NCI-H2107 (cell line): ENCODE data around the gene PDE1C.

Experiments
- DNase-seq: peaks from one replicate; lab custom pipeline; 2025; lab: John Stamatoyannopoulos, UW

The PDE1C gene

GRCh38 chr7:31775556-31775955 is 294.7 kb downstream of the PDE1C start:
- no peak for DNase-seq

GRCh38 chr7:31772211-31772610 is 298.0 kb downstream of the PDE1C start:
- no peak for DNase-seq

GRCh38 chr7:31767686-31768358 is 302.4 kb downstream of the PDE1C start:
- DNase-seq: no peak

GRCh38 chr7:31764462-31764861 is 305.7 kb downstream of the PDE1C start:
- no peak for DNase-seq

DNA sequence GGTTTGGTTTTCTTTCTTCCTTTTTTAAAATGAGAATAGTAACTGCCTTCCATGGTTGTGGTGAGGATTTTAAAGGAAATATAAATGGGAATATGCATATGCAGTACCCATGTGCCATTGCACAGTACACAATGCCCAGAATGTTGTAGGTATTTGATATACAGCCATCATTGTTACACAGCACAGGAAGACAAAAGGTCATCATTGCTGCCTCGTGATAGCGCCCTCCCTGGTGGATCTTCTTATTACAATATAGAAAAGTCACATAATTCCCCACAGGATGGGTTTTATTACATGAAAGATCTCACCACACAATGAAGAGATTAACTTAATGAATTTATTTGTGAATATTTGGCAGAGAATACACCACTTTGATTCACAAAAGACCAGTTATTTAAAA is 306.7 kb downstream of the PDE1C start:
- no peak for DNase-seq

- no peak for DNase-seq
Measured at GRCh38 chr7:31761646-31762045, 308.6 kb downstream of the PDE1C start.

DNA sequence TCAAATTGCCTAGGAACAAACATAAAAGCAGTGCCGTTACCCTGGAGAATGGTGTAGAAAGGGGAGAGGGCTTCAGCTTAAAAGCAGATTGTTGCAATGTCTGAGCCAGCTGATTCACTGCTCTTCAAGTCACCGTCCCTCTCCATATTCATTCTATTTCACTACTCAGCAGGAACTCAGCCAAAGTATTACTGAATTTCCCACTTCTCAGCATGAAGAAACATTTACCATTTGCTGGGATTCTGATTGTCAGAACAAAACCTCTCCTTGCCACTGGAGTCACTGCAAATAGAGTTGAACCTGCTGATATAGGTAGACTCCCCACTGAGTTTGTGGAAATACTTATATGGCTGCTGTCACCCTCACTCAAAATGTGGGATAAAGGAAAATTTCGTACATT is 311.5 kb downstream of the PDE1C start:
- DNase-seq: no peak

- DNase-seq: no peak
Measured at GRCh38 chr7:31751726-31752125, 318.5 kb downstream of the PDE1C start.

DNA sequence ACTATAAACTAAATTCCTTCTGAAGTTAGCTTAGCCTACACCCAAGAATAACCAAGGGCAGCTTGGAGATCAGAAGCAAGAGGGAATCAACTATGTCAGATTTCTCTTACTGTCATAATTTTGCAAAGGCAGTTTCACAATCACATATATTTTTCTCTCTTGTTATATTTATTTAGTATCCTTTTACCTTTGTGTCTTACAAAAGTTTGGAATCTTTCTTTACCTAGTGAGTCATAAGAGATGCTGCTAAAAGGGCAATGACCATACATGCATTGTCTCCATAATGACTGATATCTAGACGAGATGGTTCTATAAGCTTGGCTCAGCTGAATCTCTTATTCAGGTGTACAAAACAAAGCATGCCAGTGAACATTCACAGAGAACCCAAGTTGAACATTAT is 322.1 kb downstream of the PDE1C start:
- DNase-seq: no peak

DNA sequence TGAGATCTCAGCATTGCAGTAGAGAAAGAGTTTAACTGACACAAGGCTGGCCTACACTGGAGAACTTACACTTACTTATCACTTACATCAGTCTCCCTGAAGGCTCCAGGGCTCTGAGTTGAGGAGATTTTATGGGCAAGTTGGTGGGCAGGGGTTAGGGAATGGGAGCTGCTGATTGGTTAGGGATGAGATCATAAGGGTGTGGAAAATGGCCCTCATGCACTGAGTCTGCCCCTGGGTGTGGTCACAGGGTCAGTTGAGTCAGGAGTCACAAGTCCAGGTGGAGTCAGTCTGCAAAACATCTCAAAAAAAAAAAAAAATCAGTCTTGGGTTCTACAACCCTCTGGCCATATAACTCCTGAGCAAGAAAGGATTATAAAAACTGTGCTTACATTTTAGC is 322.7 kb downstream of the PDE1C start:
- no peak for DNase-seq

GRCh38 chr7:31744294-31744874 is 325.8 kb downstream of the PDE1C start:
- DNase-seq: peak; percentile 25

DNA sequence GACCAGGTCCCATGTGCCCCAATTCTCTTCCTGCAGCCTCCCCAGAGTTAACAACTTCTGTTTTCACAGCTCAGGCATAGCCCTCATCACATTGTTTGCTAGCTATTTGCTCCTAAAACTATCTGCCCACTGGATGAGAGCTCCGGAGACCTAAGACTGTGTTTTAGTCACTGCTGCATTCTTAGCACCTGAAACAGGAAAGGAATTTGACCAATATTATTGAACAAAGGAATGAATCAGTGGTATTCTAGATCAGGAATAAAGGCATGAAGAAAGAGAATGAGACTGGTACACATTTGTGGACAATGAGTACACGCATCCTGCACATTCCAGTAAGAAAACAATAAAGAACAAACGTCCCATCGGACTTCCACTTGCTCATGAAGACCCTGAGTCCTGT is 328.4 kb downstream of the PDE1C start:
- no peak for DNase-seq

GRCh38 chr7:31735991-31736982 is 333.9 kb downstream of the PDE1C start:
- peak; percentile 47 for DNase-seq

- DNase-seq: no peak
Measured at GRCh38 chr7:31734456-31734855, 335.8 kb downstream of the PDE1C start.

DNA sequence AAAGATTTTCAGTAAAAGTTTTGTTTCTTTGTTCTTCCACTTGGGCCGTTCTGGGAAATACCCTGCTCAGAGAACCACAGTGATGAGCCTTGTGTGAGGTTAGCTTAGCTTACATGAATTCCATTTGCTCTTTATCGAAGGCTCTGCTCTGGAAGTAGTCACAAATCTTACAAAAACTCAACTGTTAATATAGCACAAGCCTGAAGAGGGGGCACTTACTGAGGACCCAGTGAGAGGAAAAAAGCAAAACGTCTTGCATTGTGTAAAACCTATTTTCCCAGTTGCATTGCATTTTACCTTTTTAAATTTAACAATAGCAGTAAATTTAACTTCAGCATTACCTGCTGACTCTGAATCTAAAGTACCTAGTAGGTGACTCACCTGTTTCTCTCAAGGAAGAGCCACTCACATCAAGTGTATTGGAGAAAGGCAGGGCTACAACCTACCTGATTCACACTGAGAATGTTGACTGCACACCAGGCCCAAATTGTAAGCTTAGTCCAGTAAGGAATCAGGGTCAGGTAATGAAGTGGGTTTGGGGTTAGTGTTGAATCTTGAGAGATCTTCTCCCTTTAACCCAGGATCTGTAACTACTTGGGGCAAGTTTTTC is 340.9 kb downstream of the PDE1C start:
- DNase-seq: no peak

DNA sequence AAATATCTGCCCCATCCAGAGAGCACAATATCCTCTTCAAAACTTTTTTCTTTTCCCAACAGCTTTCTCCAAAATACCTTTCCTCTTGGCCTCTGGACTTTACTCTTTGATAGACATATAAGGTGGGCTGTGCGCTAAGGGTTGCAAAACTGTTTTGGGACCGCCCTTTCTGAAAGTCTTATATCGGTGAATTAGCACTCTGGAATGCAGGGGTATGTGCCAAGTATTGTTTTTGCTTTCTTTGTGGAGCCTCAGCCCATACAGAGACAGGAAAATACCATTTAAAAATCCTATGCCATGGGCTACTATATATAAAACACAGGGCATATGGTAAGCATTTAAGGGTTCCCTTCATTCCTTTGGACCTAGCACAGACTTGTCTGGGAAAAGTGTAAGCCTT is 345.5 kb downstream of the PDE1C start:
- no peak for DNase-seq

- no peak for DNase-seq
Measured at GRCh38 chr7:31720366-31720765, 349.8 kb downstream of the PDE1C start.

DNA sequence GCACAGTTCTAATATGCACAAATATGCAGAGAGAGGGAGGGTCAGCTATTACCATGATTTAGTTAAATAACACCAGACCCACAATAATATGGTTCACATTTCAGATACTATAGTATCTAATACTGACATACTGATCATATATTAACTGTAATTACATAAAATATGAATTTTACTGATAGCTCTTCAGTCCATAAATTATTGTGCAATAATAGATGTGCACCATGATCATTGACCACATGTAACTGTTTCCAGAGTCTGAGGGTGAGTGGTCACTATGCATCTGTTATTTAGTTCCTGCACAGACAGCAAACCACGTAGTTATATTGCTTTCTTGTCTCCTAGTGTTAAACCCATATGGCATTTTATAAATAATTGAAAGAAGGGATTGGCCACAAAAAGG is 353.9 kb downstream of the PDE1C start:
- DNase-seq: no peak

GRCh38 chr7:31710171-31710570 is 360.0 kb downstream of the PDE1C start:
- DNase-seq: no peak

DNA sequence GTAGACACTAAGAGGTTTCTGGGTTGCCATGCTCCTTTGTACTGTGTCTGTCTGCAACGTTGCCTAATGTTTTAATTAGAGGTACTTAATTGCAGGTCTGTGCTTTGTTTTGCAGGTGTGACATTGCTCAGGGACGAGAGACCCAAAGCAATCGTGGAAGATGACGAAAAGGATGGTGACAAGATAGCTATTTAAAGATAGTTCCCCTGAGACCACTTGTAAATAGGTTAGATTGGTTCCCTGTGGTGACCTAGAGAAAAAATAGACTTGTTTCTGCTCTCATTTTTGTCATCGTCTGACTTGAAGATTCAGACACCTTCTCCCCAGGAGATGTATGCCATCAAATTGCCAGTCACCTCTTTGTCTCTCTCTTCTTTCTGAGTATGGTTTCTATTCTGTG is 363.1 kb downstream of the PDE1C start:
- no peak for DNase-seq

DNA sequence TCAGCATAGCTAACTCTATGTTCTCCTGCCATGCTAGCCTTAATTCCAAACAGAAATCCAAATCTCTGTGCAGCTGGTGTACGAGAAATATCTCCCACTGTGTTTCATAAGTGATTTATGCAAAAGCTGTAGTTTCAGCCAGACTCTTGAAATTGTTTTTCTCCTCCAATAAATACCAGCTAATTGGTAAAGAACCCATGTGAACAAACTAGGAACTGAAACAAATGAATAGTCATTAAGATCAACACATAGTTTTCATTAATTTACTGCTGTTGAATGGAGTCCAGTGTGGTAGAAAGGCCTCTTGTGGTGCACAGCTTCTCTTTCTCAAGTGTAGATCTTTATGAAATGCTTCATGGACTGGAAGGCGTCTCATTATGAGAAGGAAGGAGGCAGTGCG is 364.8 kb downstream of the PDE1C start:
- no peak for DNase-seq

GRCh38 chr7:31702354-31702753 is 367.9 kb downstream of the PDE1C start:
- no peak for DNase-seq
